Muscle layer of colon (tissue), 2 donors: ENCODE data around the gene CCDC196.
"Not testable (repeated sequence)": the region's sequence is repeated elsewhere in the genome, so short reads cannot be mapped to it uniquely, and the experiment has no call there.

Experiments used
- H3K27ac ChIP-seq: one replicate; pipeline ENCODE4 v1.7.0; 2013; ENCODE audit warnings: low read depth, mild to moderate bottlenecking, low read length, moderate library complexity
- H3K27me3 ChIP-seq, 2 donors: one replicate each; pipeline ENCODE4 v1.7.0; 2013; ENCODE audit warnings: low read length in 2 of 2, mild to moderate bottlenecking in 2 of 2; ENCODE audit not compliant: insufficient read depth in 2 of 2, control insufficient read depth in 1 of 2
- H3K36me3 ChIP-seq: one replicate; pipeline ENCODE4 v1.7.0; 2013; ENCODE audit warnings: mild to moderate bottlenecking, low read length; ENCODE audit not compliant: insufficient read depth
- H3K4me1 ChIP-seq: one replicate; pipeline ENCODE4 v1.7.0; 2013; ENCODE audit warnings: mild to moderate bottlenecking, low read length; ENCODE audit not compliant: insufficient read depth
- H3K4me3 ChIP-seq, 2 donors: one replicate each; pipeline ENCODE4 v1.7.0; 2013; ENCODE audit warnings: low read length in 2 of 2, low read depth in 1 of 2, mild to moderate bottlenecking in 1 of 2, moderate library complexity in 1 of 2
- H3K9ac ChIP-seq: one replicate; pipeline ENCODE4 v1.7.0; 2013; ENCODE audit warnings: low read length
- H3K9me3 ChIP-seq: one replicate; pipeline ENCODE4 v1.7.0; 2013; ENCODE audit warnings: mild to moderate bottlenecking, low read length
- donor health status: abdominal sarcoma.
- donor health status: Adenocarcinoma of cecum.

CCDC196 gene

GRCh38 chr14:66511849-66512248 is 25.7 kb downstream of the CCDC196 start:
- no peaks in the 10 kb centered on the region for H3K9me3 ChIP-seq
- no peak overlapping the region for H3K9ac ChIP-seq
- H3K27me3 ChIP-seq: no peaks in the 10 kb centered on the region
- peaks cover 9% of the 10 kb centered on the region for H3K4me1 ChIP-seq
- H3K4me3 ChIP-seq: no peak overlapping the region
- H3K27ac ChIP-seq: no peak overlapping the region
- no peaks in the 10 kb centered on the region for H3K36me3 ChIP-seq

GRCh38 chr14:66514213-66514612 is 28.0 kb downstream of the CCDC196 start:
- H3K27ac ChIP-seq: no peak overlapping the region
- H3K4me1 ChIP-seq: peaks cover 6% of the 10 kb centered on the region
- no peaks in the 10 kb centered on the region for H3K9me3 ChIP-seq
- H3K4me3 ChIP-seq: no peak overlapping the region
- no peaks in the 10 kb centered on the region for H3K36me3 ChIP-seq
- no peaks in the 10 kb centered on the region for H3K27me3 ChIP-seq
- no peak overlapping the region for H3K9ac ChIP-seq

GRCh38 chr14:66530526-66530925 is 44.4 kb downstream of the CCDC196 start:
- Histone ChIP-seq H3K9me3 (no peaks in the 10 kb centered on the region), H3K4me1 (no peaks in the 10 kb centered on the region), H3K36me3 (no peaks in the 10 kb centered on the region), H3K27ac (no peak overlapping the region), H3K4me3 (no peak overlapping the region), H3K27me3 (no peaks in the 10 kb centered on the region), H3K9ac (no peak overlapping the region)

GRCh38 chr14:66539034-66539433 is 52.9 kb downstream of the CCDC196 start:
- Histone ChIP-seq H3K9ac (no peak overlapping the region), H3K4me1 (no peaks in the 10 kb centered on the region), H3K9me3 (no peaks in the 10 kb centered on the region), H3K27me3 (no peaks in the 10 kb centered on the region), H3K4me3 (no peak overlapping the region), H3K27ac (no peak overlapping the region), H3K36me3 (no peaks in the 10 kb centered on the region)

GRCh38 chr14:66540038-66540437 is 53.9 kb downstream of the CCDC196 start:
- Histone ChIP-seq H3K27me3 (no peaks in the 10 kb centered on the region), H3K4me3 (no peak overlapping the region), H3K27ac (no peak overlapping the region), H3K36me3 (no peaks in the 10 kb centered on the region), H3K9ac (no peak overlapping the region), H3K4me1 (no peaks in the 10 kb centered on the region), H3K9me3 (no peaks in the 10 kb centered on the region)

GRCh38 chr14:66541627-66542026 is 55.5 kb downstream of the CCDC196 start:
- H3K9me3 ChIP-seq: no peaks in the 10 kb centered on the region
- H3K4me1 ChIP-seq: no peaks in the 10 kb centered on the region
- no peak overlapping the region for H3K27ac ChIP-seq
- H3K9ac ChIP-seq: no peak overlapping the region
- no peak overlapping the region for H3K4me3 ChIP-seq
- H3K36me3 ChIP-seq: no peaks in the 10 kb centered on the region
- no peaks in the 10 kb centered on the region for H3K27me3 ChIP-seq

- no peak overlapping the region for H3K27ac ChIP-seq
- H3K9ac ChIP-seq: no peak overlapping the region
- no peaks in the 10 kb centered on the region for H3K27me3 ChIP-seq
- no peak overlapping the region for H3K4me3 ChIP-seq
- H3K9me3 ChIP-seq: no peaks in the 10 kb centered on the region
- H3K4me1 ChIP-seq: no peaks in the 10 kb centered on the region
- H3K36me3 ChIP-seq: no peaks in the 10 kb centered on the region
These were observed 57.8 kb downstream of the CCDC196 start for GRCh38 chr14:66543996-66544395.

GRCh38 chr14:66545191-66545590 is 59.0 kb downstream of the CCDC196 start:
- H3K4me1 ChIP-seq, H3K27ac ChIP-seq, H3K36me3 ChIP-seq, H3K9me3 ChIP-seq, H3K4me3 ChIP-seq, H3K9ac ChIP-seq, H3K27me3 ChIP-seq: not testable (repeated sequence)

- not testable (repeated sequence) for H3K9ac ChIP-seq, H3K4me3 ChIP-seq, H3K4me1 ChIP-seq, H3K27ac ChIP-seq, H3K36me3 ChIP-seq, H3K27me3 ChIP-seq, H3K9me3 ChIP-seq
These were observed 59.6 kb downstream of the CCDC196 start for GRCh38 chr14:66545751-66546150.
